Measurements from ENCODE around the gene PDCD10.

Gene PDCD10

GRCh38 chr3:167743799-167744198, 9.1 kb upstream of the PDCD10 start:
- no peak for TF ChIP-seq JUND (IDR thresholded peaks at IDR 0.05; ENCODE audit: low read depth)
- no peak for DNase-seq (ENCODE audit: low read depth in 1 of 2, low spot score in 1 of 2)
- in situ Hi-C loops (cut with HindIII; ENCODE audit: low pct_unique_long_range_greater_than_20kb, low sequenced_read_pairs) = no loop called here

- peak in 1 of 2 experiments; percentile 25 for DNase-seq (ENCODE audit: low read depth in 1 of 2, low spot score in 1 of 2)
- in situ Hi-C loops (cut with HindIII; ENCODE audit: low pct_unique_long_range_greater_than_20kb, low sequenced_read_pairs) = no loop called here
- no peak for TF ChIP-seq JUND (IDR thresholded peaks at IDR 0.05; ENCODE audit: low read depth)
These were observed 7.6 kb upstream of the PDCD10 start for GRCh38 chr3:167742338-167742737.

- in situ Hi-C loops (cut with HindIII; ENCODE audit: low pct_unique_long_range_greater_than_20kb, low sequenced_read_pairs) = no loop called here
- peak in 1 of 2 experiments; percentile 75 for DNase-seq (ENCODE audit: low read depth in 1 of 2, low spot score in 1 of 2)
These were observed 6.4 kb upstream of the PDCD10 start for GRCh38 chr3:167740961-167741587.

GRCh38 chr3:167739190-167739810, 4.6 kb upstream of the PDCD10 start:
- no peak for DNase-seq (ENCODE audit: low read depth in 1 of 2, low spot score in 1 of 2)
- in situ Hi-C loops (cut with HindIII; ENCODE audit: low pct_unique_long_range_greater_than_20kb, low sequenced_read_pairs) = no loop called here
- TF ChIP-seq JUND (IDR thresholded peaks at IDR 0.05; ENCODE audit: low read depth) = no peak

More at GRCh38 chr3:167740961-167741587, 6.4 kb upstream of the PDCD10 start:
- TF ChIP-seq JUND (IDR thresholded peaks at IDR 0.05; ENCODE audit: low read depth) = no peak

- in situ Hi-C loops (cut with HindIII; ENCODE audit: low pct_unique_long_range_greater_than_20kb, low sequenced_read_pairs) = no loop called here
- TF ChIP-seq JUND (IDR thresholded peaks at IDR 0.05; ENCODE audit: low read depth) = no peak
- no peak for DNase-seq (ENCODE audit: low read depth in 1 of 2, low spot score in 1 of 2)
These were observed 3.3 kb upstream of the PDCD10 start for GRCh38 chr3:167738037-167738436.

GRCh38 chr3:167736997-167737396, 2.3 kb upstream of the PDCD10 start:
- TF ChIP-seq JUND (IDR thresholded peaks at IDR 0.05; ENCODE audit: low read depth) = no peak
- in situ Hi-C loops (cut with HindIII; ENCODE audit: low pct_unique_long_range_greater_than_20kb, low sequenced_read_pairs) = no loop called here
- DNase-seq (ENCODE audit: low read depth in 1 of 2, low spot score in 1 of 2) = no peak

- in situ Hi-C loops (cut with HindIII; ENCODE audit: low pct_unique_long_range_greater_than_20kb, low sequenced_read_pairs) = no loop called here
- no peak for TF ChIP-seq JUND (IDR thresholded peaks at IDR 0.05; ENCODE audit: low read depth)
These were observed 1.6 kb upstream of the PDCD10 start for GRCh38 chr3:167736264-167736787.

GRCh38 chr3:167735233-167736138, 794 bp upstream of the PDCD10 start, which contains the start of gene SERPINI1:
Gene SERPINI1, plus strand, starts transcription at chr3:167735721. Its CDS starts 53,408 bp downstream, at chr3:167789129.
- TF ChIP-seq JUND (IDR thresholded peaks at IDR 0.05; ENCODE audit: low read depth) = no peak
- in situ Hi-C loops (cut with HindIII; ENCODE audit: low pct_unique_long_range_greater_than_20kb, low sequenced_read_pairs) = no loop called here
- DNase-seq (ENCODE audit: low read depth in 1 of 2, low spot score in 1 of 2) = peak; percentile 35 to 97

More at GRCh38 chr3:167736264-167736787, 1.6 kb upstream of the PDCD10 start:
- no peak for DNase-seq (ENCODE audit: low read depth in 1 of 2, low spot score in 1 of 2)

GRCh38 chr3:167733961-167734497, 663 bp downstream of the PDCD10 start:
- TF ChIP-seq JUND (IDR thresholded peaks at IDR 0.05; ENCODE audit: low read depth) = no peak
- in situ Hi-C loops (cut with HindIII; ENCODE audit: low pct_unique_long_range_greater_than_20kb, low sequenced_read_pairs) = no loop called here
- peak in 1 of 2 experiments; percentile 50 for DNase-seq (ENCODE audit: low read depth in 1 of 2, low spot score in 1 of 2)

- TF ChIP-seq JUND (IDR thresholded peaks at IDR 0.05; ENCODE audit: low read depth) = no peak
- no peak for DNase-seq (ENCODE audit: low read depth in 1 of 2, low spot score in 1 of 2)
- in situ Hi-C loops (cut with HindIII; ENCODE audit: low pct_unique_long_range_greater_than_20kb, low sequenced_read_pairs) = no loop called here
These were observed 2.2 kb downstream of the PDCD10 start for GRCh38 chr3:167732313-167733065.

GRCh38 chr3:167731393-167731792, 3.3 kb downstream of the PDCD10 start:
- DNase-seq (ENCODE audit: low read depth in 1 of 2, low spot score in 1 of 2) = no peak
- in situ Hi-C loops (cut with HindIII; ENCODE audit: low pct_unique_long_range_greater_than_20kb, low sequenced_read_pairs) = no loop called here
- no peak for TF ChIP-seq JUND (IDR thresholded peaks at IDR 0.05; ENCODE audit: low read depth)

GRCh38 chr3:167729591-167729990, 5.1 kb downstream of the PDCD10 start:
- DNase-seq (ENCODE audit: low read depth in 1 of 2, low spot score in 1 of 2) = no peak
- in situ Hi-C loops (cut with HindIII; ENCODE audit: low pct_unique_long_range_greater_than_20kb, low sequenced_read_pairs) = no loop called here
- no peak for TF ChIP-seq JUND (IDR thresholded peaks at IDR 0.05; ENCODE audit: low read depth)

Measured in T47D (cell line).